SK-N-MC (cell line): Measurements from ENCODE around the gene SYT5.

Source experiments
- EZH2 ChIP-seq: fragments of 200-600 bp; sonication (generic); IDR thresholded peaks from one replicate; pipeline ENCODE4 v1.6.1; 2017; ENCODE audit warnings: antibody characterized with exemption
- FOXP2 ChIP-seq: optimal IDR thresholded peaks from 2 replicates; pipeline ENCODE3; 2011; ENCODE audit warnings: mild to moderate bottlenecking, moderate library complexity; ENCODE audit not compliant: insufficient read depth; ENCODE audit errors: extremely low read length, control extremely low read depth
- POLR2AphosphoS5 ChIP-seq: IDR thresholded peaks from 2 replicates; pipeline ENCODE4 v1.6.1; 2012; ENCODE audit warnings: mild to moderate bottlenecking, low read depth, low read length, borderline replicate concordance

- TF ChIP-seq POLR2AphosphoS5 (no peak), EZH2 (no peak), FOXP2 (no peak)
Measured at GRCh38 chr19:55171440-55171839, 8.6 kb downstream of the SYT5 start.
